Retinal pigment epithelial cell (primary cell): ENCODE measurements around the gene CFAP69.
A peak's percentile ranks its signal among the peaks of the same experiment; 100 is the strongest.
"Not testable (repeated sequence)": the region's sequence is repeated elsewhere in the genome, so short reads cannot be mapped to it uniquely, and the experiment has no call there.

ENCODE experiments used
- DNase-seq: peaks from one replicate; pipeline ENCODE4 v3.0.0-alpha.2; 2010; ENCODE audit warnings: low read depth
- H3K4me3 ChIP-seq: 2 replicates; pipeline ENCODE4 v1.5.1; 2011; ENCODE audit warnings: mild to moderate bottlenecking, low read length, control low read depth, moderate library complexity
- TF ChIP-seq, protein P1 (sequence below): conservative IDR thresholded peaks from 2 replicates; pipeline ENCODE4 v1.5.1; 2011; ENCODE audit warnings: low read depth, low read length, control low read depth, inconsistent platforms

Gene CFAP69

DNA sequence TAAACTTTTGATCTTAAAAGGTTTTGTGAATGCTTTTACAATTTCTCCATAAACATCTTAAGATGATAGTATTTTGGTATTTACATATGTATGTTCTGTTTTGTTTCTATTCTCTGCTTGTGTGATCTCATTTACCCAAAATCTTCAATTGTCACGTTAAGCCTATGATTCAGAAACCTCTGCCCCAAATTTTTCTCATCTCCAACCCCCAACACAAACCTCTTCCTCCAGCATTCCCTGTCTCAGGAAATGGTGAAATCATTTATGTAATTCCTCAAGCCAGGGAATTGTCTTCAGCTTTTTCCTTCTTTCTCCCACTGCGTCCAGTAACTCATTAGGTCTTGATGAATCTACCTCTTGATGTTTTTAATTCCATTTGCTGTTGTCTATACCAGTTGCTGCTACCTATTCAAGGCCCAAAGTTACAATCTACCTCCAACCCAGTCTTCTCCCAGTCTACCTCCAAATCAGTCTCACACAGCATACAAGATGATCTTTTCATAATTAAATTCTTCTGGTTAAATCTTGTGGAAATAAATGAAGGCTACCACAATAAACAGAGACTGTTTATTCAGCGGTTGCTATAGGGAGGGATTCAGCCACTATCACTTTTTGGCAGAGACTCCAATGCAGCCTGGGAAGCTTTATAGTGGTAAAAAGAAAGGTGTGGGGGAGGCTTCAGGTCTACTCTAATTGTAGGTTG, 5.8 kb downstream of the CFAP69 start:
- DNase-seq: no peak
- no peak overlapping the region for H3K4me3 ChIP-seq
- TF ChIP-seq, protein P1, sequence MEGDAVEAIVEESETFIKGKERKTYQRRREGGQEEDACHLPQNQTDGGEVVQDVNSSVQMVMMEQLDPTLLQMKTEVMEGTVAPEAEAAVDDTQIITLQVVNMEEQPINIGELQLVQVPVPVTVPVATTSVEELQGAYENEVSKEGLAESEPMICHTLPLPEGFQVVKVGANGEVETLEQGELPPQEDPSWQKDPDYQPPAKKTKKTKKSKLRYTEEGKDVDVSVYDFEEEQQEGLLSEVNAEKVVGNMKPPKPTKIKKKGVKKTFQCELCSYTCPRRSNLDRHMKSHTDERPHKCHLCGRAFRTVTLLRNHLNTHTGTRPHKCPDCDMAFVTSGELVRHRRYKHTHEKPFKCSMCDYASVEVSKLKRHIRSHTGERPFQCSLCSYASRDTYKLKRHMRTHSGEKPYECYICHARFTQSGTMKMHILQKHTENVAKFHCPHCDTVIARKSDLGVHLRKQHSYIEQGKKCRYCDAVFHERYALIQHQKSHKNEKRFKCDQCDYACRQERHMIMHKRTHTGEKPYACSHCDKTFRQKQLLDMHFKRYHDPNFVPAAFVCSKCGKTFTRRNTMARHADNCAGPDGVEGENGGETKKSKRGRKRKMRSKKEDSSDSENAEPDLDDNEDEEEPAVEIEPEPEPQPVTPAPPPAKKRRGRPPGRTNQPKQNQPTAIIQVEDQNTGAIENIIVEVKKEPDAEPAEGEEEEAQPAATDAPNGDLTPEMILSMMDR: no peak

DNA sequence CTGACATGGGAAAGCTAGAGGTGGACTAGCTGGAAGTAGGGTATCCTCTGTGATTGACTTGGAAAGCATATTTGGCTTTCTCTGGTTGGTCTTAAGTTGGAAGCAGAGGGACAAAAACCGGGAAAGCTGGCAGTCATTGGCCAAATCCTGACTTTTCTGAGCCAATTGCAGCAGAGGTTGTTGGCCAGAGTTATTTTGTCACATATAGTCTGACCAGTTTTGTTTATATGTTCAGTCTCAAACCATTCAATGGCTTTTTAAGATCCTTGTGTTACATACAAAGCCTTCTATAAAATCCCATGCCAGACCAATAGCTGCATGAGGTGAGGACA, 6.3 kb downstream of the CFAP69 start:
- no peak overlapping the region for H3K4me3 ChIP-seq
- TF ChIP-seq, protein P1: no peak
- no peak for DNase-seq

DNA sequence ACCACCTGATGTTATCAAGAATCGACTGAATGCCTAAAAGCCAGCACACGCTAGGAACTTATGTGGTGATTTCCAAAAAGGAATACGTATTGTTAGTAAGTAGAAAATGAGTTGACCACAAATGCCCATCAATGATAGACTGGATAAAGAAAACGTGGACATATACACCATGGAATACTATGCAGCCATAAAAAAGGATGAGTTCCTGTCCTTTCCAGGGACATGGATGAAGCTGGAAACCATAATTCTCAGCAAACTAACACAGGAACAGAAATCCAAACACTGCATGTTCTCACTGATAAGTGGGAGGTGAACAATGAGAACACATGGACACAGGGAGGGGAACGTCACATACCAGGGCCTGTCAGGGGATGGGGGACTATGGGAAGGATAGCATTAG, 11.0 kb downstream of the CFAP69 start:
- not testable (repeated sequence) for H3K4me3 ChIP-seq, DNase-seq

DNA sequence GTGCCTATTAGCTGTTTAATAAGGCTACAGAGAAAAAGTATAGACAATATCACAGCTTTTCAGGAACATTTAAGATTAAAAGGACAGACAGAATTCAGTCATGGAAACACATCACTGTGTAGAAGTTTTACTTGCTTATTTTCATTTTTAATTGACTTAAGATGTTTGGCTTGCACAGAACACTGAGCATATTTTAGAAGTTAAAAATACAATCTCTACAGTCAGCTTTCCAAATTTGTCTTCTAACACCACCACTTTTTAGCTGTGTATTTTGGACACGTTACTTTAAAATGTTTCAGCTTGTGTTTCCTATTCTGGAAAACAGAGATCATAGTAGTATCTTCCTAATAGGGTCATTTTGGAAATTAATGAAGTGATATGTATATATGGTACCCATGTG, 11.8 kb downstream of the CFAP69 start:
- no peak for DNase-seq
- no peak overlapping the region for H3K4me3 ChIP-seq
- TF ChIP-seq, protein P1: no peak

DNA sequence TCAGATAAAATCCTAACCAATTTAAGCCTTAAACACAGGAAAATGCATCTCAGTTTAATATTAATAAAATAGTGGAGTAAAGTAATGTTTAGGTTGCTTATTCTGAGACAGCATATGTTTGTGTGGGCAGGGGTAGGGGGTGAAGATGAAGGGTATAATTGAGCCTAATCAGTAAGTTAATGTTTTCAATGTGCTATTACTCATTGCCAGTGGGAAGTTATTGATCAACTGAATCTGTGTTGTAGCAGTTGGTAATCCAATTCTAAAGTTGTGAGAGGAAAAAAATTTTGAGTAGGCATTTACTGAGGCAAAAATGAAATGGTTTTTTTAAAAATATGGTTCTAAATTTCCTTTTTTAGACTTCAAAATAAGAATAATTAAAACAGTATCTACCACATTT, 16.5 kb downstream of the CFAP69 start:
- TF ChIP-seq, protein P1: no peak
- DNase-seq: no peak
- no peak overlapping the region for H3K4me3 ChIP-seq

DNA sequence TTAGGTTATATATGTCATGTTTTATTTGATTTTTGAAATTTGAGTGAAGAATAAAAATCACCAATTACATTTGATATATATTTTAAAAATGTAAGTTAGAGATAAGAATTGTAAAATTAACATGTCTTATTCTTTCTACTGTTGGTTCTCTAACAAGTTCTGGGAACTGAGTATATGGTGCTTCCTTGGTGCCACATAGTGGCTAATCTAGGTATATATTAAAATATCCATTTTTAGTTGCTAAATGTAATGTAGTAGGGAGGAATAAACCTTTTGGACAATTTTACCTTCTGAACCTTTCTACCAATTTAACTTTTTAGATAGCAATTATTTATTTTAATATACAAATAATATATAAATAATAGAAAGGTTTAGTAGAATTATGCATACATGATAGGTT, 17.5 kb downstream of the CFAP69 start:
- H3K4me3 ChIP-seq: no peak overlapping the region
- no peak for DNase-seq
- TF ChIP-seq, protein P1: peak; percentile 47

DNA sequence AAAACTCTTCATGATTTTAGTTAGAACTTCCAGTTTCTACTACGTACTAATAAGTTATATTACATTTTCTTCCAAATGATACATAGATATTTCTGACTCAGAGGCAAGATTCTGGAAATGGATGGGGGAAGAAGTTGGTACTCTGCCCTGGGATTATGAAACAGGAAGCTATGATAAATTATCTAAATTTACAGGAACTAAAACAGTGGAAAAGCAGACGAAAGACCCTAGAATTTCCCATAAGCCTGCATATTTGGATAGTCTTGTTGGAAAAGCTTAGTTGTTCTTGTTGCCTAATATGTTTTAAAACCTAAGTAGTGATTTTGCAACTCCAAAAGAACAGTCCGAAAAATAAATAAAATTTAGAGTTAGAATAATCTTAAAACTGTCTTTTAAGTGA, 21.8 kb downstream of the CFAP69 start:
- no peak overlapping the region for H3K4me3 ChIP-seq
- no peak for DNase-seq
- TF ChIP-seq, protein P1: no peak
